PC-3 (cell line): Measurements from ENCODE around the gene TROAP. TPM values are rescaled to one million over a fixed set of nuclear protein-coding genes. Genes with fewer than 3 reads are reported as not detected.

Experiments used
- ATAC-seq: fragments of 200-7000 bp; cut with Tn5 transposase; 2 replicates; pipeline ENCODE4 v1.9.1; 2020; ENCODE audit warnings: mild to moderate bottlenecking, moderate library complexity
- BruUV-seq: library from RNA; stranded (reverse); fragments of 400-500 nt; replicated peaks from 2 replicates; lab custom pipeline; 2021; lab: Mats Ljungman, UMichigan
- CTCF ChIA-PET: fragments of 300-600 bp; sonication (Branson Sonifier 250); formaldehyde crosslinking; loops from one replicate; lab custom pipeline; 2022; ENCODE audit warnings: antibody characterized with exemption; lab: Charles Lee
- POLR2A ChIA-PET: fragments of 300-600 bp; sonication (Branson Sonifier 250); formaldehyde crosslinking; loops from one replicate; lab custom pipeline; 2022; ENCODE audit warnings: antibody characterized with exemption; ENCODE audit not compliant: unreplicated experiment; lab: Charles Lee
- DNase-seq: peaks from one replicate; pipeline ENCODE4 v3.0.0-alpha.2; 2015
- H2AFZ ChIP-seq: fragments of 300-600 bp; sonication (generic); 2 replicates; pipeline ENCODE4 v1.6.0; 2016; ENCODE audit warnings: antibody characterized with exemption, low read length
- H3F3A ChIP-seq: fragments of 300-600 bp; sonication (generic); one replicate; pipeline ENCODE4 v1.6.0; 2017; ENCODE audit warnings: antibody characterized with exemption, low read length, control low read depth, mild to moderate bottlenecking; ENCODE audit not compliant: unreplicated experiment
- H3K27ac ChIP-seq: fragments of 300-600 bp; sonication (generic); 2 replicates; pipeline ENCODE4 v1.5.1; 2016; ENCODE audit warnings: mild to moderate bottlenecking, low read length
- H3K27me3 ChIP-seq: fragments of 300-600 bp; sonication (generic); 2 replicates; pipeline ENCODE4 v1.6.1; 2016; ENCODE audit warnings: low read length, mixed read lengths
- H3K36me3 ChIP-seq: fragments of 300-600 bp; sonication (generic); 2 replicates; pipeline ENCODE4 v1.6.1; 2016; ENCODE audit warnings: low read depth, mixed run types, low read length, mixed read lengths
- H3K4me1 ChIP-seq: fragments of 300-600 bp; sonication (generic); 2 replicates; pipeline ENCODE4 v1.5.1; 2016; ENCODE audit warnings: low read length; ENCODE audit not compliant: insufficient read depth
- H3K4me2 ChIP-seq: fragments of 300-600 bp; sonication (generic); 2 replicates; pipeline ENCODE4 v1.6.0; 2016; ENCODE audit warnings: low read length
- H3K4me3 ChIP-seq: fragments of 300-600 bp; sonication (generic); 2 replicates; pipeline ENCODE4 v1.5.1; 2016; ENCODE audit warnings: mild to moderate bottlenecking, low read length, mixed read lengths
- H3K79me2 ChIP-seq: fragments of 300-600 bp; sonication (generic); 2 replicates; pipeline ENCODE4 v1.6.1; 2017; ENCODE audit warnings: low read length, mixed read lengths
- H3K9ac ChIP-seq: fragments of 300-600 bp; sonication (generic); 2 replicates; pipeline ENCODE4 v1.6.0; 2016; ENCODE audit warnings: mild to moderate bottlenecking, low read length
- H3K9me2 ChIP-seq: fragments of 300-600 bp; sonication (generic); replicated peaks from 2 replicates; pipeline ENCODE4 v1.6.1; 2016; ENCODE audit warnings: mixed run types, low read length, mixed read lengths
- H3K9me3 ChIP-seq: fragments of 300-600 bp; sonication (generic); 2 replicates; pipeline ENCODE4 v1.6.1; 2016; ENCODE audit warnings: low read length, mixed read lengths
- H4K20me1 ChIP-seq: fragments of 300-600 bp; sonication (generic); 2 replicates; pipeline ENCODE4 v1.6.1; 2016; ENCODE audit warnings: low read length, mixed read lengths
- EZH2 ChIP-seq: fragments of 300-600 bp; sonication (generic); IDR thresholded peaks from one replicate; pipeline ENCODE4 v1.6.1; 2017; ENCODE audit warnings: antibody characterized with exemption, mild to moderate bottlenecking, low read length; ENCODE audit not compliant: unreplicated experiment
- EZH2phosphoT487 ChIP-seq: fragments of 300-600 bp; sonication (generic); IDR thresholded peaks from 2 replicates; pipeline ENCODE4 v1.6.1; 2018; ENCODE audit warnings: mild to moderate bottlenecking, antibody characterized with exemption, low read length, borderline replicate concordance
- intact Hi-C: fragments of 100-400 bp; cut with micrococcal nuclease; formaldehyde crosslinking; loops from 2 replicates; pipeline ENCODE4 v1.9.0; 2023
- total RNA-seq: library from RNA; depleted of rRNA; stranded (reverse); fragments of >200 nt; gene quantifications from 2 replicates; pipeline ENCODE4 v1.2.3, GENCODE V29; 2014
- TF ChIP-seq, protein P1 (sequence below): fragments of 300-600 bp; sonication (generic); conservative IDR thresholded peaks from 2 replicates; pipeline ENCODE4 v1.5.1; 2017; ENCODE audit warnings: antibody characterized with exemption, low read depth, mild to moderate bottlenecking, low read length

Gene TROAP
- total RNA-seq, 1 experiment from 2014 or later = 103 TPM

- H3K9ac ChIP-seq = peak overlapping the region; percentile 96
- H3K4me3 ChIP-seq = peak overlapping the region; percentile 85
- no peaks in the 10 kb centered on the region for H3K9me2 ChIP-seq
- no peaks in the 10 kb centered on the region for H3K27me3 ChIP-seq
- peaks cover 37% of the 10 kb centered on the region for H3K4me1 ChIP-seq
- ChIA-PET POLR2A (interaction anchor here (0.5 to 1.9 kb wide), 14 partner anchors 8 to 347 kb away, joined by 3 to 20 read pairs (median 4); partner anchors contain the start of gene TROAP), CTCF (interaction anchor here (0.5 to 1.5 kb wide), 12 partner anchors 8 to 577 kb away, joined by 3 to 13 read pairs (median 4); partner anchors contain the start of genes DNAJC22 and PRPF40B)
- H3K9me3 ChIP-seq = no peaks in the 10 kb centered on the region
- peak; percentile 95 for DNase-seq
- no peaks in the 10 kb centered on the region for H3F3A ChIP-seq
- intact Hi-C loops = loop anchor here (1.0 kb wide), 1 partner anchor 9 kb away; no protein-coding TSS in a partner anchor
- ATAC-seq = peak; percentile 82
- TF ChIP-seq, protein P1, sequence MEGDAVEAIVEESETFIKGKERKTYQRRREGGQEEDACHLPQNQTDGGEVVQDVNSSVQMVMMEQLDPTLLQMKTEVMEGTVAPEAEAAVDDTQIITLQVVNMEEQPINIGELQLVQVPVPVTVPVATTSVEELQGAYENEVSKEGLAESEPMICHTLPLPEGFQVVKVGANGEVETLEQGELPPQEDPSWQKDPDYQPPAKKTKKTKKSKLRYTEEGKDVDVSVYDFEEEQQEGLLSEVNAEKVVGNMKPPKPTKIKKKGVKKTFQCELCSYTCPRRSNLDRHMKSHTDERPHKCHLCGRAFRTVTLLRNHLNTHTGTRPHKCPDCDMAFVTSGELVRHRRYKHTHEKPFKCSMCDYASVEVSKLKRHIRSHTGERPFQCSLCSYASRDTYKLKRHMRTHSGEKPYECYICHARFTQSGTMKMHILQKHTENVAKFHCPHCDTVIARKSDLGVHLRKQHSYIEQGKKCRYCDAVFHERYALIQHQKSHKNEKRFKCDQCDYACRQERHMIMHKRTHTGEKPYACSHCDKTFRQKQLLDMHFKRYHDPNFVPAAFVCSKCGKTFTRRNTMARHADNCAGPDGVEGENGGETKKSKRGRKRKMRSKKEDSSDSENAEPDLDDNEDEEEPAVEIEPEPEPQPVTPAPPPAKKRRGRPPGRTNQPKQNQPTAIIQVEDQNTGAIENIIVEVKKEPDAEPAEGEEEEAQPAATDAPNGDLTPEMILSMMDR = peak; percentile 16; the same call in 1 of the 2 replicates
- no peak for TF ChIP-seq EZH2
- peak overlapping the region; percentile 82 for H3K27ac ChIP-seq
- H3K36me3 ChIP-seq = no peaks in the 10 kb centered on the region
- TSS peak; percentile 84 for BruUV-seq
- H3K79me2 ChIP-seq = peaks cover 48% of the 10 kb centered on the region
- peak overlapping the region; percentile 99 for H2AFZ ChIP-seq
- peak overlapping the region; percentile 94 for H3K4me2 ChIP-seq
- H4K20me1 ChIP-seq = peaks cover 10% of the 10 kb centered on the region
These were observed 43.8 kb downstream of the TROAP start for GRCh38 chr12:49366652-49367380.

DNA sequence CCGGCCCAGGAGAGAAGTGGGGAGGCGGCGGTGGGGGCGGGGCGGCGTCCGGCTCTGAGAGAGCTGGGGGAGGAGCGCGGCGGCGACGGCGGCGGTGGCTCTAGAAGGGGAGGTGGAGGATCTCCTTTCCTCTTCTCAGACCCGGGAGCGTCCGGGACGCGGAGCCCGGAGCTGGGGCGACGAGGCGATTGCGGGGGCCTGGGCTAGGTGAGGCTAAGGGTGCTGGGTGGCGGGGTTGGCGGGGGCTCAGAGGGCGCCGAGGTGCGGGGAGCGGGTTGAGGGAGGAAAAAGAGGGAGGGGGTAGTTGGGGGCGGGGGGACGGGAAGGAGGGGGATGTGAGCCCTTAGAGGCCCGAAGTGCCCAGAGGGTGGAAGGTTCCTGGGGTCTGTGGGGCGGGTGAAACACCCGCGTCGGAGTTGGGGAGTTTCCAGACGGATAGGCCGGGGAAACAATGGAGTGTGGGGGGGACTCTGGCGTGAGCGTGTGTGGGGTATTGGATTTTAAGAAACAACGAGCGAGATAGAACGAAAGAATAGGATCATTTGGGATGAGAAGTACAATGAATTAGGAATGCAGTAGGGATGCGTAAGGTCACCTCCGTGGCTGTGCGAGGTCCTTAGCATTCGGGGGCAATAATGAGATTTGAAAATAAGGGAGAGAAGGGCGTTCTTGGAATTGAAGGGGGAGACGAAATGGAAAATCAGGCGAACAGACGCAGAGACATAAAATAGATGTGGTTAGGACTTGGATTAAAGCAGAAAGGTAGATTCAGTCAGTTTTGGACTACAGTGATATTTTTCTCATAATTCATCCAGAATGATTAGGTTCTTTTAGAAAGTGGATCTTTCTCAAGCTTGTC, 44.6 kb downstream of the TROAP start, which contains the start of gene SPATS2:
TSS of gene SPATS2 (plus strand) at position 82 of the 859 bp plus-strand sequence. CDS start 93,551 bp downstream, outside the sequence.
- H3K4me3 ChIP-seq = peak within 1 kb of the TSS; percentile 85
- no peaks in the 10 kb centered on the region for H3K36me3 ChIP-seq
- CTCF ChIA-PET = interaction anchor here (0.6 to 1.5 kb wide), 10 partner anchors 9 to 578 kb away, joined by 3 to 13 read pairs (median 3); partner anchors contain the start of gene DNAJC22
- intact Hi-C loops = loop anchor here (1.0 kb wide), 1 partner anchor 9 kb away; no protein-coding TSS in a partner anchor
- peaks cover 56% of the 10 kb centered on the region for H3K79me2 ChIP-seq
- no peaks in the 10 kb centered on the region for H3F3A ChIP-seq
- H3K27me3 ChIP-seq = no peaks in the 10 kb centered on the region
- H3K4me2 ChIP-seq = peak within 1 kb of the TSS; percentile 94
- peaks cover 37% of the 10 kb centered on the region for H3K4me1 ChIP-seq
- peak within 1 kb of the TSS; percentile 82 for H3K27ac ChIP-seq
- H3K9me2 ChIP-seq = no peaks in the 10 kb centered on the region
- H4K20me1 ChIP-seq = peaks cover 10% of the 10 kb centered on the region
- H3K9me3 ChIP-seq = no peaks in the 10 kb centered on the region
- BruUV-seq = no TSS peak
- TF ChIP-seq EZH2phosphoT487 (no peak), EZH2 (no peak)
- TF ChIP-seq, protein P1 = no peak
- POLR2A ChIA-PET = interaction anchor here (0.5 to 1.9 kb wide), 11 partner anchors 9 to 145 kb away, joined by 3 to 20 read pairs (median 5); partner anchors contain the start of gene TROAP
- ATAC-seq = peak; percentile 0; the same call in 1 of the 2 replicates
- H2AFZ ChIP-seq = peak within 1 kb of the TSS; percentile 99
- DNase-seq = no peak
- peak within 1 kb of the TSS; percentile 96 for H3K9ac ChIP-seq
